Prostate gland (tissue), 2 donors: ENCODE measurements around the gene GRIN2A. TPM values are rescaled to one million over a fixed set of nuclear protein-coding genes. Genes with fewer than 3 reads are reported as not detected.

ENCODE experiments used
- DNase-seq: peaks from one replicate; pipeline ENCODE4 v3.0.0-alpha.2; 2019; ENCODE audit warnings: low spot score
- H3K27ac ChIP-seq, 2 donors: fragments of 200-600 bp; sonication (generic); 2 replicates each; pipeline ENCODE4 v1.5.1; 2017 to 2019
- H3K27me3 ChIP-seq: fragments of 200-600 bp; sonication (generic); replicated peaks from 2 replicates; pipeline ENCODE4 v1.5.1; 2019; ENCODE audit not compliant: insufficient read depth
- H3K36me3 ChIP-seq, 2 donors: fragments of 200-600 bp; sonication (generic); 1 replicate in 1 of 2; 2 replicates in 1 of 2; pipeline versions ENCODE4 v1.5.1 to v1.8.1; 2017 to 2019
- H3K4me1 ChIP-seq: fragments of 200-600 bp; sonication (generic); replicated peaks from 2 replicates; pipeline ENCODE4 v1.5.1; 2019
- H3K4me3 ChIP-seq, 2 donors: fragments of 200-600 bp; sonication (generic); 2 replicates each; pipeline ENCODE4 v1.5.1; 2017 to 2019
- H3K9me3 ChIP-seq: fragments of 200-600 bp; sonication (generic); 2 replicates; pipeline ENCODE4 v1.5.1; 2017
- POLR2A ChIP-seq: fragments of 450-650 bp; IDR thresholded peaks from one replicate; pipeline ENCODE4 v1.6.1; 2016; ENCODE audit warnings: antibody characterized with exemption, mild to moderate bottlenecking
- POLR2AphosphoS5 ChIP-seq: sonication (generic); formaldehyde crosslinking; IDR thresholded peaks from one replicate; pipeline ENCODE4 v1.6.1; 2017; ENCODE audit warnings: antibody characterized with exemption
- WGBS: methylation state at CpG from one replicate; pipeline ENCODE4 v1.1.5; 2018; 5-methylcytosine and 5-hydroxymethylcytosine counted together
- intact Hi-C: fragments of 100-400 bp; cut with DNase I; formaldehyde crosslinking; loops from one replicate; pipeline ENCODE4 v1.14.2; 2022
- total RNA-seq, 2 donors: library from RNA; depleted of rRNA; stranded (reverse); fragments of >200 nt; gene quantifications; one replicate each; pipeline ENCODE4 v1.1.0, GENCODE V29; 2016
- TF ChIP-seq, protein P1 (sequence below), 4 experiments: fragments of 200-600 bp in 2 of 4; fragments of 450-650 bp in 2 of 4; sonication (generic) in 2 of 4; IDR thresholded peaks; 1 replicate in 3 of 4; 2 replicates in 1 of 4; pipeline ENCODE4 v1.5.1; 2016 to 2019; ENCODE audit warnings: antibody characterized with exemption in 4 of 4, mild to moderate bottlenecking in 2 of 4, moderate library complexity in 2 of 4

GRIN2A gene
- total RNA-seq, 2 donors from 2014 or later, result 0.23 to 11.4 TPM

DNA sequence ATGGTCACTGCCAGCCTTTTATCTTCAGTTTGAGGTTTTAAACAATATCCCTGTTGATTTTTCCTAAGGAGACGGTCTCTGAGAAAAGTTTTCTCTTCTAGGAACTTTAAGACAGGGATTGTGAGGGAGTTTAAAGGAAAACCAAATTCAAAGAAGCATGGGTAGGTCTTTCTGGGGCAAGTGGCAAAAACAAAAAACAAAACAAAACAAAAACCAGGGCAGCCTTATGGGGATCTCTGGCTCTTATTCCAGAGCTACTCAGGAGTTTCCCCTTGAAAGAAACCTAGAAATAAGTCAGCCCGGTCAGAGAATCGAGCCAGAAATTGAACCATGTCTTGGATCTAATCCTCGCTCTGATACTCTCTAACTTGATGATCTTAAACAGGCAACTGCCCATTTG is 424.5 kb downstream of the GRIN2A start:
- no peaks in the 10 kb centered on the region for H3K4me1 ChIP-seq
- no peaks in the 10 kb centered on the region for H3K9me3 ChIP-seq
- TF ChIP-seq POLR2AphosphoS5, result no peak
- TF ChIP-seq, protein P1, sequence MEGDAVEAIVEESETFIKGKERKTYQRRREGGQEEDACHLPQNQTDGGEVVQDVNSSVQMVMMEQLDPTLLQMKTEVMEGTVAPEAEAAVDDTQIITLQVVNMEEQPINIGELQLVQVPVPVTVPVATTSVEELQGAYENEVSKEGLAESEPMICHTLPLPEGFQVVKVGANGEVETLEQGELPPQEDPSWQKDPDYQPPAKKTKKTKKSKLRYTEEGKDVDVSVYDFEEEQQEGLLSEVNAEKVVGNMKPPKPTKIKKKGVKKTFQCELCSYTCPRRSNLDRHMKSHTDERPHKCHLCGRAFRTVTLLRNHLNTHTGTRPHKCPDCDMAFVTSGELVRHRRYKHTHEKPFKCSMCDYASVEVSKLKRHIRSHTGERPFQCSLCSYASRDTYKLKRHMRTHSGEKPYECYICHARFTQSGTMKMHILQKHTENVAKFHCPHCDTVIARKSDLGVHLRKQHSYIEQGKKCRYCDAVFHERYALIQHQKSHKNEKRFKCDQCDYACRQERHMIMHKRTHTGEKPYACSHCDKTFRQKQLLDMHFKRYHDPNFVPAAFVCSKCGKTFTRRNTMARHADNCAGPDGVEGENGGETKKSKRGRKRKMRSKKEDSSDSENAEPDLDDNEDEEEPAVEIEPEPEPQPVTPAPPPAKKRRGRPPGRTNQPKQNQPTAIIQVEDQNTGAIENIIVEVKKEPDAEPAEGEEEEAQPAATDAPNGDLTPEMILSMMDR (IDR thresholded peaks at IDR 0.05), result no peak
- TF ChIP-seq POLR2A, result no peak
- H3K36me3 ChIP-seq, result no peaks in the 10 kb centered on the region
- no peaks in the 10 kb centered on the region for H3K27me3 ChIP-seq
- WGBS, result 91% methylated on average over 4 of the region's 4 CpGs
- H3K4me3 ChIP-seq, result no peak overlapping the region
- no peak overlapping the region for H3K27ac ChIP-seq
- intact Hi-C loops, result no loop called here
- DNase-seq, result no peak

DNA sequence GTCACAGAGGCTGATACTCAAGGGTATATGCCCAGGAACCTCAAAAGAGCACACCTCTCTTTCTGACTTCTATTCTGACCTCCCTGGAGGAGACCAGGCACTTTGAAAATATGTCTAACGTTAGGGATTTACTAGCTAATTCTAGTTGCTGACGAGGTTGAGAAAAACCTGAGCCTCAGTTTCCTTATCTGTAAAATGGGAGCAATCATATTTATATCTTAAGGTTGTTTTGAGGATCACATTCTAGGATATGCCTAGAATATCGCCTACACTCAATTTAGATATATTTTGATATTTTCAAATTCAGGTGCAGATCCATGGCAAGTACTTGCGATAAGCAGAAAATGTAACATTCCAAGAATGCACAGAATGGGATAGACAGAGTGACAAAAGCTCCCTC is 425.8 kb downstream of the GRIN2A start:
- Histone ChIP-seq H3K27me3 (no peaks in the 10 kb centered on the region), H3K4me1 (no peaks in the 10 kb centered on the region), H3K27ac (no peak overlapping the region), H3K4me3 (no peak overlapping the region), H3K36me3 (no peaks in the 10 kb centered on the region), H3K9me3 (no peaks in the 10 kb centered on the region)
- WGBS, result 89% methylated on average over 4 of the region's 4 CpGs
- intact Hi-C loops, result no loop called here
- DNase-seq, result no peak
- TF ChIP-seq, protein P1 (IDR thresholded peaks at IDR 0.05), result no peak
- TF ChIP-seq POLR2A (no peak), POLR2AphosphoS5 (no peak)

DNA sequence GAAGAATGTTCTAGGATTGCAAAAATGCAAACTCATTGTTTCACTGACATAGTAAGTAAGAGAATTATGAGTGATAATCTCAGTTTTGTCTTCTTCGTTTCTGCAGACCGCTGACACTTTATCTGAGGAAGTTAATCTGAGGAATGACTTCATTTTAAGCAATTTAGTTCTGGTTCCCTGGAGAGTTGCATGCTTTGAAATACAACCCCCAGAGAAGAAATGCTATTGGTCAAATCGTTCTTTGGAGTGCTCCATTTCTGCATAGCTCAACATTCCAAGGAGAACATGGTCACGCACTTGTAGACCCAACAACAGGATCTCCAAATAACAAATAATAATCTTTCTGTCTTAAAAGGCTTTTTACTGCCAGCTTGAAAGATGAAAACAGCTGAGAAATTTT is 427.1 kb downstream of the GRIN2A start:
- Histone ChIP-seq H3K4me3 (no peak overlapping the region), H3K27me3 (no peaks in the 10 kb centered on the region), H3K4me1 (no peaks in the 10 kb centered on the region), H3K9me3 (no peaks in the 10 kb centered on the region), H3K36me3 (no peaks in the 10 kb centered on the region), H3K27ac (no peak overlapping the region)
- 42% methylated on average over 4 of the region's 4 CpGs for WGBS
- DNase-seq, result no peak
- TF ChIP-seq POLR2AphosphoS5 (no peak), POLR2A (no peak)
- TF ChIP-seq, protein P1 (IDR thresholded peaks at IDR 0.05), result no peak
- intact Hi-C loops, result no loop called here

DNA sequence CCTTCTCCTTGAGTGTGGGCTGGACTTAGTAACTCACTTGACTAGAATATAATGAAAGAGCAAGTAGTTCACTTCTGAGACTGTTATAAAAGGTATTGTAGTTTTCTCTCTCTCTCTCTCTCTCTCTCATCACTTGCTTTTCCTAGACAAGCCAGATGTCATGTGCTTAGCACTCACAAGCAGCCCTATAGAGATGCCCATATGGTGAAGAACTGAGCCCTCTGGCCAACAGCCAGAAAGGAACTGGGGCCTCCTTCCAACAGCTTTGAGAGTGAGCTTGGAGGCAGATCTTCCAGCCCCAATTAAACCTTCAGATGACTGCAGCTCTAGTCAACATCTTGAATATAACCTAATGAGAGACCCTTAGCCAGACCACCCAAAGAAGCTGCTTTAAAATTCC is 440.5 kb downstream of the GRIN2A start:
- no peaks in the 10 kb centered on the region for H3K4me1 ChIP-seq
- TF ChIP-seq, protein P1 (IDR thresholded peaks at IDR 0.05), result no peak
- TF ChIP-seq POLR2A (no peak), POLR2AphosphoS5 (no peak)
- no peaks in the 10 kb centered on the region for H3K27me3 ChIP-seq
- H3K36me3 ChIP-seq, result no peaks in the 10 kb centered on the region
- intact Hi-C loops, result no loop called here
- DNase-seq, result no peak
- H3K9me3 ChIP-seq, result no peaks in the 10 kb centered on the region
- no peak overlapping the region for H3K27ac ChIP-seq
- no peak overlapping the region for H3K4me3 ChIP-seq

DNA sequence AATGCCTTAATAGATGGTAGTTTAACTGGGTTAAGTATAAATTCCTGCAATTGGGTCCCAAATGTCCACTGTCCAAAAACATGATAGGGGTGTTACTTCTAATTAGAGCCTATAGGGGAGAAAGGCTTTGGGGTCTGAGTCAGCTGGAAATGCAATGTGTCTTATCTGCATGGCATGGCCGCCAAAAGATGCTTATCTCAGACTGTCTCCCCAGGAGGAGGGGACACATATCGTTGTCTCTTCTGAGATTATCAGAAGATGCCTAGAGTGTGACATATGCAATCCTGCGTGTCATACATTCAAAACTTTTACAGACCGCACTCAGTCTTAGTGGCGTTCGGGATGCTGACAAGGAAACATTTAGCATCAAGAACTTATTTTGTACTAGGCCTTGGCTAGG is 442.9 kb downstream of the GRIN2A start:
- Histone ChIP-seq H3K4me3 (no peak overlapping the region), H3K27me3 (no peaks in the 10 kb centered on the region), H3K4me1 (no peaks in the 10 kb centered on the region), H3K9me3 (no peaks in the 10 kb centered on the region), H3K36me3 (no peaks in the 10 kb centered on the region), H3K27ac (no peak overlapping the region)
- TF ChIP-seq POLR2A (no peak), POLR2AphosphoS5 (no peak)
- TF ChIP-seq, protein P1 (IDR thresholded peaks at IDR 0.05), result no peak
- WGBS, result 65% methylated on average over 6 of the region's 6 CpGs
- intact Hi-C loops, result no loop called here
- no peak for DNase-seq
